Liver (tissue), 3 donors: ENCODE data around the gene NXPH4.

ENCODE experiments used
- CTCF ChIP-seq: fragments of 150-350 bp; IDR thresholded peaks from 2 replicates; pipeline ENCODE4 v1.5.1; 2017; ENCODE audit warnings: improper control_type of control experiment, low read depth, low read length; ENCODE audit not compliant: missing input control
- EGR1 ChIP-seq, 2 donors: IDR thresholded peaks; 2 replicates each; pipeline ENCODE4 v1.6.1; 2016 to 2018; ENCODE audit warnings: antibody characterized with exemption in 2 of 2, low read depth in 2 of 2
- JUND ChIP-seq, 2 donors: IDR thresholded peaks; 2 replicates each; pipeline ENCODE4 v1.6.1; 2016; ENCODE audit warnings: antibody characterized with exemption in 2 of 2
- MAX ChIP-seq: IDR thresholded peaks from 2 replicates; pipeline ENCODE4 v1.6.1; 2016; ENCODE audit warnings: antibody characterized with exemption
- RAD21 ChIP-seq, 2 donors: IDR thresholded peaks; 2 replicates each; pipeline ENCODE4 v1.6.1; 2016; ENCODE audit warnings: antibody characterized with exemption in 2 of 2, mild to moderate bottlenecking in 2 of 2
- REST ChIP-seq: IDR thresholded peaks from 2 replicates; pipeline ENCODE4 v1.6.1; 2016; ENCODE audit warnings: antibody characterized with exemption, mild to moderate bottlenecking
- SP1 ChIP-seq: IDR thresholded peaks from 2 replicates; pipeline ENCODE4 v1.6.1; 2018; ENCODE audit warnings: antibody characterized with exemption, mild to moderate bottlenecking
- TAF1 ChIP-seq: conservative IDR thresholded peaks from 2 replicates; pipeline ENCODE4 v1.6.1; 2016; ENCODE audit warnings: antibody characterized with exemption, mild to moderate bottlenecking
- YY1 ChIP-seq: IDR thresholded peaks from 2 replicates; pipeline ENCODE4 v1.6.1; 2016; ENCODE audit warnings: antibody characterized with exemption, mild to moderate bottlenecking
- ZBTB33 ChIP-seq: IDR thresholded peaks from 2 replicates; pipeline ENCODE4 v1.6.1; 2016; ENCODE audit warnings: antibody characterized with exemption
- donor health status: healthy.
- donor health status: healthy.

- TF ChIP-seq YY1 (no peak), MAX (no peak), CTCF (no peak), SP1 (no peak), RAD21 (IDR thresholded peaks at IDR 0.05) (no peak), TAF1 (no peak), EGR1 (IDR thresholded peaks at IDR 0.05; ENCODE audit: low read depth in 2 of 2) (no peak), ZBTB33 (no peak), REST (no peak), JUND (IDR thresholded peaks at IDR 0.05) (no peak)
Measured at GRCh38 chr12:57266681-57267080, 50.1 kb downstream of the NXPH4 start.
